HG02759 (cell line): ENCODE data around the gene ADAM12.
"Not testable (repeated sequence)": the region's sequence is repeated elsewhere in the genome, so short reads cannot be mapped to it uniquely, and the experiment has no call there.

Experiments used
- ATAC-seq: cut with Tn5 transposase; IDR thresholded peaks from one replicate; pipeline ENCODE4 v1.9.1; 2021; ENCODE audit warnings: mild to moderate bottlenecking, moderate library complexity; ENCODE audit not compliant: unreplicated experiment

The ADAM12 gene

DNA sequence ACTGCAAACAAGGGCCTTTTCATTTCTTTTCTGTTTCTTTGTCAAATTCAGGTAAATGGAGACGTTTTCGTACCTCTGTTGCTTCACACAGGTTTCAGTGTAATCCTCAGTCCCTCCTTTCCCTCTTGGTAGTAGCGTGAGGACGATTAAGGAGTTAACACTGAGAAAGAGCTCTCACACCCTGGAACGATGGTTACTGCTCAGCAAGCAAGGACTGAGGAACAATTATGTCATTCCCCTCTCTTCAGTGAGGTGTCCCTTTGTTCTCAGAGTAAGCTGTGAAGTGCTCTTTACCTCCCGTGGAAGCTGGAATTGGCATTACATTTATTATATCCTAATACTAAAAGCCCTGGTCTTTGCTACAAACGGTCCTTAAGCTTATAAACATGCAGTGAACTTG, 396.0 kb downstream of the ADAM12 start:
- no peak for ATAC-seq

DNA sequence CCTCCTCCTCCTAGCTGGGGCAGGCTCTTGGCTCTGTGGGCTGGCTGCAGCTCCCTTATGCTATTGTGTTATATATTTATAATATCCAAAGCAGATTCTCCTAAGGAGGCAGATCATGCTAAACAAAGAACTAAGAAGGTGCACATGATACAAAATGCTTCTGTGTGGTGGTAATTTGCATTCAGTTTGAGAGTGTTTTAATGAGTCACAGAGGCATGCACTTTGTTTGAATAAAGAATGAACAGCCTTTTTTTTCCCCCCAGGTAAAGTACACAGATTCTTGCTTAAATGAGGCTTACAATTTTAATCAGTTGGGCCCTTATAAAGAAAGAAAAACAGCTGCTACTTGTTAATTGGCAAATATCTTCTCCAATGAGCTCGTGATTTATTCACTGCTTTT, 396.9 kb downstream of the ADAM12 start:
- ATAC-seq = no peak

DNA sequence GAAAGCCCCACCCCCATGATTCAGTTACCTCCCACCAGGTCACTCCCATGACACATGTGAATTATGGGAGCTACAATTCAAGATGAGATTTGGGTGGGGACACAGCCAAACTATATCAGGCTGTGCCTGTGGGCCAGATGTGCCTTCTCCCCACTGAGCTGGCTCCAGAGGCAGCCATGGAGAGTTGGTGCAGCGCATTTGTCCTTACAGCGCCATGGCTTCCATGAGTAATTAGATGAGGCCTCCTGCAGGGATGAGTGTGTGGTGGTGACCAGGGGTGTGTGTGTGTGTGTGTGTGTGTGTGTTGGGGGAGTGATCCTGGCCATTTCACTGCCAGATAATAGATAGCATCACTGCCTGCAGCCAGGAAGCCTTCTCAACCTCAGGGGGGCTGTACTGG, 397.3 kb downstream of the ADAM12 start:
- no peak for ATAC-seq

DNA sequence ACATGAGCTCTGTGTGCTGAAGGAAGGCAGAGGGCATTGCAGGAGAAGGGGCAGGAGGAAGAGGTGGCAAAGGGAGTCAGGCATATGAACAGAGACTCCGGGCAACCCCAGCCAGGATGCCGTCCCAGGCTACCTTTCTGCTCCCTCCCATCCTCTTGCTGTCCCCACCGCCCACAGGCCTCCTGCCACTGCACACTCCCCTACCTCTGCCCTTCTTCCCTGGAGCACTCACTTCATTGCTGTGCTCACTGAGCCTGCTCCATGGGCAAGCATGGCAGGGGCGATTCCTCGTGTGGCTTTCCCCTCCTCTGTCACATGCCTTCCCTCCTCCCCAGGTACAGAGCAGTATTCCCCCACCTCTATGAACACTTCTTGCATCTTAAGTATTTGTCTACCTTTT, 398.5 kb downstream of the ADAM12 start:
- no peak for ATAC-seq

DNA sequence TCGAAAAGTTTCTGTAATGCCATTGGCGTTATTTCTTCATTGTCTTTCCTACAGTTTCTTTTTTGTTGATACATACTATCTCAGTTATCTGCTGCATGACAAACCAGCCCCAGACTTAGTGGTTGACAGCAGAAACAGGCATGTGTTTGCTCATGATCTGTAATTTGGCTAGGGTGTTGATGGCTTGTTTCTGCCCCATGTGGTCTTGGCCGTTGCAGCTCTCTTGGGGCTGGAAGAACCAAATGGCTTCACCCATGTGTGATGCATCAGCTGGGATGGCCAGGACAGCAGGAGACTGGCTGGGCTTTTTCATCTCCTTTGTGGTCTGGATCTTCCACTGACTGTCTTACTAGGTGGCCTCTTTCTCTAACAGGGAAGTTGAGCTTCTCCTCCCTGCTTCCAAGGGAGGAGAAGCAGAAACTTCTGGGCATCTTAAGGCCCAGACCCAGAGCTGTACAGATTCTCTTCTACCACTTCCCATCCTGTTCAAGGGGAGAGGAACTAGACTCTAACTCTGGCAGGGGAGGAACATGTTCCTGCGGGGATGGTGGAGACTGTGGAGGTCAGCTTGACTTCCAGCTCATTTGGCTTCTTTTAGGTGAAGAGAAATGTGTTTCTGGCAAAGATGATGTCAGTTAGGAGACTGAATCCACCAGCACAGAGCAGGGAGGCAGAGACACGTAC, 402.6 kb downstream of the ADAM12 start:
- no peak for ATAC-seq

DNA sequence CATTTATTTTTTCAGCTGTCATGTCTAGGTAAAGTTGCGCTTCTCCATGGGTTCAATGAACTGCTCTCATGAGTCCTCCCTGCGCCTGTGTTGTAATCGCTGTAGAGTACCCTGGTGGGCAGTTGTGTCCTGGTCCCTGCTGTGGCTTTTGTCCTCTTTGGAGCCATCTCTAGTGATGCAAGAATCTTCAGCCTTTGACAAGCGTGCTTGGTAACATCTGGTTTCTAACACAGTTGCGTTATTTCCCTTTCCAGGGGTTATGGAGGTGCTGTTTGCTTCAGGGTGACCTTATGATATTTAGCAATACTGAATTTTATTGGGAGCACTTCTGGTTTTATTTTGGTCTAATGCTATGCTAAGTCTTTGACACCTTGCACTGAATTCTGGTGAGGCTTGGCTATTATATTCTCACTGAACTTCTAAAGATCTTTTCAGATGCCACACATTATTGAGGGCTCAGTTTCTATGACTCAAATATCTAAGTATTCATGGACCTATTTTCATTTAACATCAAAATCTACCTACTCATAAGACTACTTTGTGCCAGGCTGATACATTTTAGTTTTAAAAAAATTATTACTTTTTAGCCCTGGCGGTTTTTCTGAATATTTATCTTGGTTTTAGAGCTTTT, 403.3 kb downstream of the ADAM12 start:
- ATAC-seq = no peak

DNA sequence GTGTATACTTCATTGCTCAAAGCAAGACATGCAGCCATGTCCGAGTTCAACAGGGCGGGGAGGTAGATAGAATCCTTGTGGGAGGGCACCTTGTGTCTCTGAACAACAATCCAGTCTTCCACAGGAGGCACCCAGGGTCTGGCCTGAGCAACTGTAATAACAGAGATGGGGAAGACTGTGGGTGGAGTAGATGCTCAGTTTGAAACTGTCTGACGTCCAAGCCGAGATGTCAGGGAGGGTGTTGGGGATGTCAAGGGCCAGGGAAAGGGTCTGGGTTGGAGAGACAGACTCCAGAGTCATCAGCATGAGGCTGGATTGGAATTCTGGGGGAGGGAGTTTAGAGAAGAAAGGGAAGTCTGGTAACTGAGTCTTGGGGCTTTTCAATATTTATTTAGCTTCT, 403.9 kb downstream of the ADAM12 start:
- no peak for ATAC-seq

DNA sequence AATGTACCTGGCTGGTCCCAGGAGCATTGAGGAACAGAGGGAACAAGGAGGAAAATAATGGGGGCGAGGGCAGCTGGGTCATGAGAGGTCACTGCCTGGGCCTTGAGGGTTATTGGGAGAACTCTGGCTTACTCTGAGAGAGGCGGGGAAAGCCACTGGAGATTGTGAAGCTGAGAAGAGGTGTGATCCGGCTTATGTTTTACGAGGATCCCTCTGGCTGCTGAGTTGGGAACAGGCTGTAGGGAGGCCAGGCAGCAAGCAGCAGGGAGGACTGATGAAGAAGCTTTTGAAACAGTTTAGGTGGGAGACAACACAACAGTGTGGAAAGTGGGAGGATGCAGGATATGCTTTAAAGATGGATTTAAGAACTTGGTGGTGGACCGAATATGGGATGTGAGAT, 404.6 kb downstream of the ADAM12 start:
- no peak for ATAC-seq

DNA sequence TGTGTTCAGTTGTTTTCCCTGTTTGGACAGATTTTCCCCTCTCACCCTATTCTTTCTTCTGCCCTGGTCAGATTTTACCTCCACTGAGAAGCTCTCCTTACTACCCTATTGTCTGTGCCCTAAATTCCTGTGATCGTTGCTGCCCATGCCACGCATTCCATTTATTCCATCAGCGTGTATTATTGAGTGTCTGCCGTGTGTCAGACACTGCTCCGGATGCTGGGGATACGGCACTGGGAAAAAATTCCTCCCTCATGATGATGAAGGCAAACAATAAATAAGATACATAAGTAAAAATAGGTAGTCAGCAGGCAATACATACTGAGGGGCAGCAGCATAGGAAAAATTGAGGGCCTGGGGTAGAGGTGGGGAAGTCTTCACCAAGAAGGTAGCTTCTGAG, 405.1 kb downstream of the ADAM12 start:
- ATAC-seq = no peak

DNA sequence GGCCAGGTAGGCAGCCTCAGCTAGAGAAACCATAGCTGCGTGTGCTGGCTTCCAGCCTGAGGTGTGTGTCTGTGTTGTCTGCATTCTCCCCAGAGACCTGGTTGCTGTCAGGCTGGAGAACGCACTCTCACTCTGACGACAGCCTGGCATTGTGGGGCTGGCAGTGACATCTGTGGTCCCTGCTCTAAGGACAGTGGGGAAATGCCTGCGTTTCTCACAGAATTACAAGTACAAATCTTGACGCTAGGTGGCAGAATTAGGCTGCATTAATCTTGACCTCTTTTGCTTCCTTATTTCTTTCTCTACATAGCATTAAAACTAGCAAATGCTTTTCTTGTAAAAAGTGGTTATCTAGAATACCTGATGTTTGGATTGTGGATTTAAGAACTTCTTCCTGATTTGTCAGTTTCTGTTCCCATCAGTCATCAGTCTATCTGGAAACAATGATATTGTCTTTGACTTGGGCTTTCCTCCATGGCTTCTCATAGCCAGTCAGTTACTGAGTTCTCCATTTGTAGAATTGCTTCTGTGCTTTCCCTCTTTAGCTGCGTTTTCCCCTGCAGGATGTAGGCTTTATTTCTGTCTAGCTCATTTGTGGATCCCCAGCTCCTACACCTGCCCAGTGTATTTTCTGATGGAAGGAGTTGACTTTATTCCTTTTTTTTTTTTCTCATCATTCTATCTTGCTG, 405.9 kb downstream of the ADAM12 start:
- ATAC-seq = peak; percentile 77

DNA sequence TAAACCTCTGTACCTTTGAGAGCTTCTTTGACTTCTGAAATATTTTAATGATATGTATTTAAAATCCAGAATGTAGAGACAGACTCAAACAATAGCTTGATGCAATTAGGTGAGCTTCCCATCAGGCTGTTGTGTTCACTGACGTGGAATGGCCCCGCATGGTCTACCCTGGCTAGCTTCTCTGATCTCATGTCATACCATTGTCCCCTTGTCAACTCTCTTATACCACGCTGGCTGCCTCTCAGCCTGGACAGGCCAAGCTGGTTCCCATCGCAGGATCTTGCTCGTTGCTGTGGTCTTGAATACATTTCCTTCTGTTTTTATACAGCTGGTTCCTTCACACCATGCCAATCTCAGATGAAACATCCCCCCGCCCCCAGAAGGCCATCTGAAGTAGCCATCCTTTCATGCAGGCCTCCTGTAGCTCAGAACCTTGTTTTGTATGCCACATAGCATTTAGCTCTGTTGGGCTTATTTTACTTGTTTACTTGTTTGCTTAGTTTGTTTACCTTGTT, 407.7 kb downstream of the ADAM12 start:
- ATAC-seq = no peak

DNA sequence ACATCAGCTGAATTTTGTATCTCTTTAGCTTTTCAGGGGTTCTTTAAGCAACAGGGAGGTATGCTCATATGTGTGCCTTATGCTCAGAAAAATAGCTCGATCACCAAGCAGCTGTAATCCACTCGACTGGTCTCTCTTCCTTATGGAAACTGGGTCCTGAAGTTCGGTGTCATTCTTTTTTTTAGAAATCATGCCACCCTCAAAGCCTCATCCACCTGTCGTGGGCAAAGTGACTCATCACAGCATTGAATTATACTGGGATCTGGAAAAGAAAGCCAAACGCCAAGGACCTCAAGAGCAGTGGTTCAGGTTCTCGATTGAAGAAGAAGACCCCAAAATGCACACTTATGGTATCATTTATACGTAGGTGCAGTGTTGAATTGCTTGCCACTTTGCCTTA, 408.3 kb downstream of the ADAM12 start:
- ATAC-seq = no peak

DNA sequence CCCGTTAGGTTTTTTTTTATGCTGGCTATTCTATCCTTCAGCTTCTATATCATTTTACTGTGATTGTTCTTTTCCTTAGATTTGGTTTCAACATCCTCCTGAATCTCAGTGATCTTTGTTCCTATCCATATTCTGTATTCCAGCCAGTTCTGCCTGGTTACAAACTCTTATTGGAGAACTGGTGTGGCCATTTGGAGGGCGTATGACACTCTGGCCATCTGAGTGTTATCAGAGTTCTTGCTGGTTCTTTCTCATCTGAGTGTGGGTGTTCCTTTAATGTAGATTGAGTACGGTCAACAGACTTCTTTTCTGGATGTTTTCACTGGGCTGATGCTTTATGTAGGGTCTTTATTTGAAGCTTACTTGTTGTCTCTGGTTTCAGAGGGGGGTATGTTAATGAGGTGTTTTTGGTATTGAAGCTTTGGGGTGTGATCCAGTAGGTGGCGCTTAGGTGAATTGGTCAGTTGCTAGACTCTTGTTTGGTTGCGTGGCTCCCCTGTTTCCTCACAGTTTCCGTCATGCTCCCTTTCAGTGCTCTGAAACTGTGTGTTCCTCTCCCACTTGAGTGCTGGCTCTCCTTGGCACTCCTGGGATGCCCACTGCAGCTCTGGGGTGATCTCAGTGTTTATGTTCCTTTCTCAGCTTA, 411.2 kb downstream of the ADAM12 start:
- no peak for ATAC-seq

DNA sequence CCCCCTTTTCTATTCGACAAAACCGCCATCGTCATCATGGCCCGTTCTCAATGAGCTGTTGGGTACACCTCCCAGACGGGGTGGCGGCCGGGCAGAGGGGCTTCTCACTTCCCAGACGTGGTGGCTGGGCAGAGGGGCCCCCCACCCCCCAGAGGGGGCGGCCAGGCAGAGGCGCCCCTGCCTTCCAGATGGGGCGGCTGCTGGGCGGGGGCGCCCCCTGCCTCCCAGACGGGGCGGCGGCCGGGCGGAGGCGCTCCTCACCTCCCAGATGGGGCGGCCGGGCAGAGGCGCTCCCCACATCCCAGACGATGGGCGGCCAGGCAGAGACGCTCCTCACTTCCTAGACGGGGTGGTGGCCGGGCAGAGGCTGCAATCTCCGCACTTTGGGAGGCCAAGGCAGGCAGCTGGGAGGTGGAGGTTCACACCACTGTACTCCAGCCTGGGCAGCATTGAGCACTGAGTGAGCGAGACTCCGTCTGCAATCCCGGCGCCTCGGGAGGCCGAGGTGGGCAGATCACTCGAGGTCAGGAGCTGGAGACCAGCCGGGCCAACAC, 418.1 kb downstream of the ADAM12 start:
- not testable (repeated sequence) for ATAC-seq

DNA sequence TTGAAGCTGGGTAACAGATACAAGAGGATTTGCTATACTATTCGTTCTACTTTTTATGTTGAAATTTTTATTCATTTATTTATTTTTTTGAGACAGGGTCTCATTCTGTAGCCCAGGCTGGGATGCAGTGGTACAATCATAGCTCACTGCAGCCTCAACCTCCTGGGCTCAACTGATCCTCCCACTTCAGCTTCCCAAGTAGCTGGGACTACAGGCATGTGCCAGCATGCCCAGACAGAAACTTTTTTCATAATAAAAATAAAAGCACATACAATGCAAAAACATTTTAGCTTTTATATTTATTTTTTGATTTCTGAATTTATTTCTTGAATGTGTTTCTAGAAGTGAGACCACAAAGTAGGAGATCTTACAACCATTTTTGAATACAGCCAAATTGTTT, 420.7 kb downstream of the ADAM12 start:
- no peak for ATAC-seq

DNA sequence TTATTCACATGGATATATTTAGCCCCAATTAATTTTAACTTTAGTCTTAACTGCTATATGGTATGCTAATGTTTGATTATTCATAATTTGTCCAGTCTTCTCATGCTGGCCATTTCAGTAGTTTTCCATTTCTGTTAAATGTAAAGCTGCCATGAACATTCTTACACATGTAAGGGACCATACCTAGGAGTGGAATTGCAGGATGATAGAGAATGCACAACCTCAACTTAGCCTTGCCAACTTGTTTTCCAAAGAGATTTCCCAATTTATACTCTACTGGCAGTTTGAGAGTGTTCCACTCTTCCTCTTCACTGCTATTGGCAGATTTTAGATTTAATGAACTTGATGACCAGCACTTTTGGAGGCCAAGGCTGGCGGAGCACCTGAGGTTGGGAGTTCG, 423.7 kb downstream of the ADAM12 start:
- no peak for ATAC-seq
